Caco-2 (cell line): ENCODE measurements around the gene PLEKHM1. TPM values are rescaled to one million over a fixed set of nuclear protein-coding genes. Genes with fewer than 3 reads are reported as not detected.

ENCODE experiments used
- BruUV-seq: library from RNA; stranded (reverse); fragments of 400-500 nt; replicated peaks from 2 replicates; lab custom pipeline; 2021; lab: Mats Ljungman, UMichigan
- CTCF ChIA-PET: fragments of 300-600 bp; sonication (Branson Sonifier 250); formaldehyde crosslinking; loops from one replicate; lab custom pipeline; 2022; ENCODE audit warnings: antibody characterized with exemption; lab: Charles Lee
- POLR2A ChIA-PET: fragments of 300-600 bp; sonication (Branson Sonifier 250); formaldehyde crosslinking; loops from one replicate; lab custom pipeline; 2022; ENCODE audit warnings: antibody characterized with exemption; lab: Charles Lee
- DNase-seq, 2 experiments: peaks; one replicate each; pipeline versions ENCODE4 v3.0.0 to v3.0.0-alpha.2; 2020 to 2022
- H3K27me3 ChIP-seq: replicated peaks from 2 replicates; pipeline ENCODE4 v1.6.0; 2011; ENCODE audit warnings: low read length; ENCODE audit not compliant: control insufficient read depth, insufficient read depth
- H3K36me3 ChIP-seq: 2 replicates; pipeline ENCODE4 v1.5.1; 2011; ENCODE audit warnings: low read length; ENCODE audit not compliant: control insufficient read depth, insufficient read depth
- H3K4me1 ChIP-seq: fragments of 250-450 bp; sonication (Bioruptor Pico); 2 replicates; pipeline ENCODE4 v1.5.1; 2020; ENCODE audit warnings: mild to moderate bottlenecking
- H3K4me3 ChIP-seq: 2 replicates; pipeline ENCODE4 v1.5.1; 2011; ENCODE audit warnings: low read depth, mild to moderate bottlenecking, control low read depth, low read length
- H3K9me3 ChIP-seq: fragments of 250-450 bp; sonication (Bioruptor Pico); 2 replicates; pipeline ENCODE4 v1.5.1; 2020; ENCODE audit warnings: mild to moderate bottlenecking, moderate library complexity
- H3K27ac Mint-ChIP-seq: one replicate; pipeline ENCODE4 v1.8.0; 2022; ENCODE audit warnings: mixed read lengths; ENCODE audit not compliant: unreplicated experiment
- H3K27me3 Mint-ChIP-seq: one replicate; pipeline ENCODE4 v1.8.0; 2022; ENCODE audit warnings: mixed read lengths; ENCODE audit not compliant: insufficient read depth, unreplicated experiment
- H3K36me3 Mint-ChIP-seq: one replicate; pipeline ENCODE4 v1.8.0; 2022; ENCODE audit warnings: mild to moderate bottlenecking, mixed read lengths; ENCODE audit not compliant: insufficient read depth, unreplicated experiment
- H3K4me1 Mint-ChIP-seq: one replicate; pipeline ENCODE4 v1.8.0; 2022; ENCODE audit warnings: low read depth, mixed read lengths; ENCODE audit not compliant: unreplicated experiment
- H3K4me3 Mint-ChIP-seq: one replicate; pipeline ENCODE4 v1.8.0; 2022; ENCODE audit warnings: mild to moderate bottlenecking, moderate library complexity, mixed read lengths; ENCODE audit not compliant: unreplicated experiment
- H3K9me3 Mint-ChIP-seq: one replicate; pipeline ENCODE4 v1.8.0; 2022; ENCODE audit warnings: mixed read lengths; ENCODE audit not compliant: unreplicated experiment
- CTCF ChIP-seq, 2 experiments: fragments of 200-600 bp in 1 of 2; IDR thresholded peaks; 1 replicate in 1 of 2; 2 replicates in 1 of 2; pipeline versions ENCODE4 v1.5.1 to v1.8.0; 2011 to 2022; ENCODE audit warnings: antibody characterized with exemption in 1 of 2, control low read depth in 1 of 2, inconsistent platforms in 1 of 2, low read depth in 1 of 2, low read length in 1 of 2, mild to moderate bottlenecking in 1 of 2, moderate library complexity in 1 of 2; ENCODE audit not compliant: insufficient read depth in 1 of 2, severe bottlenecking in 1 of 2, unreplicated experiment in 1 of 2
- intact Hi-C: fragments of 100-400 bp; cut with micrococcal nuclease; formaldehyde crosslinking; loops from one replicate; pipeline ENCODE4 v1.10.0; 2022; ENCODE audit not compliant: unreplicated experiment
- total RNA-seq: library from RNA; stranded (reverse); gene quantifications from 2 replicates; pipeline ENCODE4 v1.2.3, GENCODE V29; 2022

PLEKHM1 gene
- total RNA-seq, 1 experiment from 2014 or later: 30.4 TPM

GRCh38 chr17:45388604-45389325, 101.8 kb downstream of the PLEKHM1 start:
- H3K9me3 Mint-ChIP-seq: no peaks in the 10 kb centered on the region
- peaks cover 14% of the 10 kb centered on the region for H3K36me3 Mint-ChIP-seq
- peaks cover 21% of the 10 kb centered on the region for H3K4me1 Mint-ChIP-seq
- no peak overlapping the region for H3K27ac Mint-ChIP-seq
- H3K36me3 ChIP-seq: no peaks in the 10 kb centered on the region
- no TSS peak for BruUV-seq
- ChIA-PET CTCF (interaction anchor here (0.6 to 2.6 kb wide), 5 partner anchors 37 to 141 kb away, joined by 3 to 10 read pairs (median 4); partner anchors contain the start of gene MAP3K14), POLR2A (no interaction called here)
- TF ChIP-seq CTCF (IDR thresholded peaks at IDR 0.05; ENCODE audit: insufficient read depth in 1 of 2, low read depth in 1 of 2, low read length in 1 of 2, severe bottlenecking in 1 of 2, unreplicated experiment in 1 of 2): no peak
- H3K27me3 ChIP-seq: no peaks in the 10 kb centered on the region
- intact Hi-C loops: no loop called here
- peaks cover 3% of the 10 kb centered on the region for H3K27me3 Mint-ChIP-seq
- no peak overlapping the region for H3K4me3 Mint-ChIP-seq
- DNase-seq: no peak
- H3K9me3 ChIP-seq: no peaks in the 10 kb centered on the region
- peaks cover 8% of the 10 kb centered on the region; the same call in 1 of the 2 replicates for H3K4me1 ChIP-seq
- no peak overlapping the region for H3K4me3 ChIP-seq

- Mint-ChIP-seq H3K36me3 (peaks cover 4% of the 10 kb centered on the region), H3K4me3 (no peak overlapping the region), H3K9me3 (no peaks in the 10 kb centered on the region), H3K4me1 (peaks cover 28% of the 10 kb centered on the region), H3K27me3 (peaks cover 3% of the 10 kb centered on the region), H3K27ac (no peak overlapping the region)
- Histone ChIP-seq H3K27me3 (no peaks in the 10 kb centered on the region), H3K4me3 (no peak overlapping the region), H3K36me3 (no peaks in the 10 kb centered on the region), H3K9me3 (no peaks in the 10 kb centered on the region), H3K4me1 (peaks cover 8% of the 10 kb centered on the region; the same call in 1 of the 2 replicates)
- BruUV-seq: no TSS peak
- CTCF ChIA-PET: interaction anchor here (1.2 to 3.2 kb wide), 3 partner anchors 38 to 168 kb away, joined by 3 to 14 read pairs (median 10); no protein-coding TSS in a partner anchor
- POLR2A ChIA-PET: no interaction called here
- intact Hi-C loops: no loop called here
- TF ChIP-seq CTCF (IDR thresholded peaks at IDR 0.05; ENCODE audit: insufficient read depth in 1 of 2, low read depth in 1 of 2, low read length in 1 of 2, severe bottlenecking in 1 of 2, unreplicated experiment in 1 of 2): no peak
- no peak for DNase-seq
Measured at GRCh38 chr17:45387739-45388138, 102.8 kb downstream of the PLEKHM1 start.

DNA sequence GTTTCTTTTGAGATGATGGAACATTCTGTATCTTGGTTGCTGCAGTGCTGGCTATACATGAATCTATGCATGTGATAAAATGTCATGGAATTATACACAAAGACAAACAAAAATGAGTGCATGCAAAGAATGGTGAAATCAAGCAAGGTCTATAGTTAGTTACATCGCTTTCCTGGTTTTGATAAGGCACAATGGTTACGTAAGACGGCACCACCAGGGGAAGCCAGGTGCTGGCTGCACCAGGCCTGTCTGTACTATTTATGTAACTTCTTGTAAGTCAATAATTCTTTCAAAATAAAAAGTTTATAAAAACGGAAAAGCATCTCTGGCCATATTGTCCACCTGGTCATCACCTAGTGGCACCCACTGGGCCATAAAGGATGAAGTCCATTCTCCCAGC, 104.3 kb downstream of the PLEKHM1 start:
- Mint-ChIP-seq H3K4me1 (peaks cover 28% of the 10 kb centered on the region), H3K27me3 (peaks cover 3% of the 10 kb centered on the region), H3K9me3 (no peaks in the 10 kb centered on the region), H3K4me3 (no peak overlapping the region), H3K36me3 (no peaks in the 10 kb centered on the region), H3K27ac (no peak overlapping the region)
- H3K9me3 ChIP-seq: no peaks in the 10 kb centered on the region
- no peaks in the 10 kb centered on the region for H3K27me3 ChIP-seq
- ChIA-PET POLR2A (interaction anchor here (0.5 kb wide), 1 partner anchor 109 kb away, joined by 5 read pairs; no protein-coding TSS in a partner anchor), CTCF (interaction anchor here (1.2 to 3.2 kb wide), 8 partner anchors 39 to 145 kb away, joined by 3 to 45 read pairs (median 8); partner anchors contain the start of gene MAP3K14)
- TF ChIP-seq CTCF (IDR thresholded peaks at IDR 0.05; ENCODE audit: insufficient read depth in 1 of 2, low read depth in 1 of 2, low read length in 1 of 2, severe bottlenecking in 1 of 2, unreplicated experiment in 1 of 2): no peak
- no TSS peak for BruUV-seq
- H3K4me1 ChIP-seq: peaks cover 8% of the 10 kb centered on the region; the same call in 1 of the 2 replicates
- no peak overlapping the region for H3K4me3 ChIP-seq
- intact Hi-C loops: no loop called here
- DNase-seq: no peak
- no peaks in the 10 kb centered on the region for H3K36me3 ChIP-seq

Other genes with a start within 250 kb of the PLEKHM1 start
- gene SPATA32, start 228.6 kb downstream of the PLEKHM1 start, total RNA-seq: not detected in 2 replicates
- gene MAP3K14, start 173.7 kb downstream of the PLEKHM1 start, total RNA-seq: 10.0 and 11.7 TPM in 2 replicates
- gene ARHGAP27, start 57.9 kb downstream of the PLEKHM1 start, total RNA-seq: 35.9 and 40.2 TPM in 2 replicates